ENCODE results near the gene PRSS22.

DNA sequence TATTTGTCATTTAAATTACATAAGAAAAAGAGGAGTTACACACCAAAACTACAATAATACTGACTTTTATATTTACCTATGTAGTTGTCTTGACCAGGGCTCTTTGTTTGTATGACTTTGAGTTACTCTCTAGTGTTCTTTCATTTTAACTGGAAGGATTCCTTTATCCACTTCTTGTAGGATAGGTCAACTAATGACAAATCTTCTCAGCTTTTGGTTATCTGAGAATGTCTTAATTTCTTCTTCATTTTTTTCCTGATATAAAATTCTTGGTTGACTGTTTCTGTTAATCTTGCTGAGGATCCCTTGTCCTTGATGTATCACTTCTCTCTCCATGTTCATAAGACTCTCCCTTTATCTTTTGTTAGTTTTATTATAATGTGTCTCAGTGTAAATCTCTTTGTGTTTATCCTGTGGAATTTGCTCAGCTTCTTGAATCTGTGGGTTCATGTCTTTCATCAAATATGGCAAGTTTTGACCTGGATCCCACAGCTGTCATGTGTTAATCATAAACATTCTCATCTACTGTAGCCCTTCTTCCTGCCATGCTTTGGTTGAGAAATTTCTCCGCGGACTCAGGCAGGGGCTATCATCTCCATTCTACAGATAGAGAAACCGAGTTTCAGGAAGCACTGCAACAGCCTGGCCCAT lies 54.3 kb downstream of the PRSS22 start:
- no peak for TF ChIP-seq CTCF (IDR thresholded peaks at IDR 0.05)
- TF ChIP-seq POLR2A (IDR thresholded peaks at IDR 0.05) = no peak
